NCI-H345 treated with DMSO at 0.1 percent for 48 hours (cell line): ENCODE results near the gene UPF3B.
"Not testable (repeated sequence)": the region's sequence is repeated elsewhere in the genome, so short reads cannot be mapped to it uniquely, and the experiment has no call there.

ENCODE experiments used
- DNase-seq: peaks from one replicate; lab custom pipeline; 2025; ENCODE audit not compliant: unreplicated experiment; lab: John Stamatoyannopoulos, UW

The UPF3B gene, protein sequence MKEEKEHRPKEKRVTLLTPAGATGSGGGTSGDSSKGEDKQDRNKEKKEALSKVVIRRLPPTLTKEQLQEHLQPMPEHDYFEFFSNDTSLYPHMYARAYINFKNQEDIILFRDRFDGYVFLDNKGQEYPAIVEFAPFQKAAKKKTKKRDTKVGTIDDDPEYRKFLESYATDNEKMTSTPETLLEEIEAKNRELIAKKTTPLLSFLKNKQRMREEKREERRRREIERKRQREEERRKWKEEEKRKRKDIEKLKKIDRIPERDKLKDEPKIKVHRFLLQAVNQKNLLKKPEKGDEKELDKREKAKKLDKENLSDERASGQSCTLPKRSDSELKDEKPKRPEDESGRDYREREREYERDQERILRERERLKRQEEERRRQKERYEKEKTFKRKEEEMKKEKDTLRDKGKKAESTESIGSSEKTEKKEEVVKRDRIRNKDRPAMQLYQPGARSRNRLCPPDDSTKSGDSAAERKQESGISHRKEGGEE

DNA sequence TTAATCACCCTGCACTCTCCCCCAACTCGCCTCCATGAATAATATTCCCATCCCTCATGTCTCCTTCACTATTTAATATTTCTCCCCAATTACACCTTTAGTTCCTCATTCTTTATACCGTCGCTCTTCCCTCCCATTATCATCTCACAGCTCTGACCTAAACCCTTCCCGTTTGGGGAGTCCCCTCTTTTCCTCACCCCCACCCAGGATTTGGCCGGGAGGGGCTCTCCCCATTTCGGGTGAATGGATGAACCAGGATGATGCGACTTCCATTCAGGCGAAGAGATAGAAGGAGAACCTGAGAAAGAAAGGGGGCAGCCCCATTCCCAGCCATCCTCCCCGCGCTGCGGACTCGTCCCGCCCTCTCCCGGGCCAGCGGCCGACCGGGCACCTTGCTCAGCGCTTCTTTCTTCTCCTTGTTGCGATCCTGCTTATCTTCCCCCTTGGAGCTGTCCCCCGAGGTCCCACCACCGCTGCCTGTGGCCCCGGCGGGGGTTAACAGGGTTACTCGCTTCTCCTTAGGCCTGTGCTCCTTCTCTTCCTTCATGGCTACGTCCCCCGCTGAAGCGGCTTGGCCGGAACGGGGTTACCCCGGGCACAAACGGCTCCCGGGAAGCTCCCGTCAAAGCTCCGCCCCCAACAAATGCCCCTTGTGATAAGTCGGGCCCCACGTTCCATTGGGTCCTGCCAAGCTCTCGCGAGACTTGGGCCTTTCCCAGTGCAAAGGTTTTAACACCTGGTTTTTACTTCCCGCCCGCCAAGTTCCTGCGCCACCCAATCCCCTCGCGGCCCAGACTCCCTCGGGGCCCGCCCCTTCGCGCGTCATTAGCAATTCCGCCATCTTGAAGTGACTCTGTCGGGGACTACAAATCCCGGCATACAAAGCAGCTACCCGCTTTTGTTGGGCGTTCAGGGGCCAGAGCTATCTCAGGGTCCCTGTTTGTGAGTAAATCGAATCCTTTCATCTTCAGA, at the start of gene UPF3B:
UPF3B (minus strand) TSS at position 582 of the 972 bp plus-strand sequence; CDS start at position 547, 35 bp downstream.
- DNase-seq = peak; percentile 92

GRCh38 chrX:119900976-119901375, 48.2 kb upstream of the UPF3B start:
- DNase-seq = no peak

GRCh38 chrX:119899125-119899524, 46.4 kb upstream of the UPF3B start:
- no peak for DNase-seq

DNA sequence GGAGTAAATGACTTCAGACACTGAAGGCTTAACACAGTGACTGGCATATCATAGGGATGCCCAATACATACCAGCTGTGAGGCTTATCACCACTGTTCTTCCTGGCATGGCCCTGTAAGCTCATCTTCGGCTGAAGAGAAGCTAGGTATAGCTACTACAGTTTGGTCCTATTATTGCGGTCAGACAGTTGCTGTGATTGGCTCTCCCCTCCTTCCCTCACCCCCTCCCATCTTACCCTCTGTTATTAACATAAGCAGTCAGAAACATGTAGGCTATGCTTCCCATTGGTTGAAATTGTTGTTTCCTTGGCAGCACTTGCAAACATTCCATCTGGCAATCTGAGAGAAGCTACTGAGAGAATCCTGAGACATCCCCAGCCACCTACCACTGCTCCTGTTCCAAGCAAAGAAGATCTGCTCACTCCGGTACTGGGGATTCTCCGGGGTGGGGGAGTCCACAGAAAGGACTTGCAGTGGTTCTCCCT, 43.1 kb upstream of the UPF3B start, which contains the start of gene AKAP14:
AKAP14 (plus strand) TSS at position 51 of the 484 bp plus-strand sequence. CDS start 7,331 bp downstream, outside the sequence.
- no peak for DNase-seq

- DNase-seq = not testable (repeated sequence)
These were observed 39.4 kb upstream of the UPF3B start for GRCh38 chrX:119891961-119892692.

DNA sequence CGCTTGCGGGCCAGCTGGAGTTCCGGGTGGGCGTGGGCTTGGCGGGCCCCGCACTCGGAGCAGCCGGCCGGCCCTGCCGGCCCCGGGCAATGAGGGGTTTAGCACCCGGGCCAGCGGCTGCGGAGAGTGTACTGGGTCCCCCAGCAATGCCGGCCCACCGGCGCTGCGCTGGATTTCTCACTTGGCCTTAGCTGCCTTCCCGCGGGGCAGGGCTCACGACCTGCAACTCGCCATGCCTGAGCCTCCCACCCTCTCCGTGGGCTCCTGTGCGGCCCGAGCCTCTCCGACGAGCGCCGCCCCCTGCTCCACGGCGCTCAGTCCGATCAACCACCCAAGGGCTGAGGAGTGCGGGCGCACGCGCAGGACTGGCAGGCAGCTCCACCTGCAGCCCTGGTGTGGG, 37.9 kb upstream of the UPF3B start:
- DNase-seq = not testable (repeated sequence)

DNA sequence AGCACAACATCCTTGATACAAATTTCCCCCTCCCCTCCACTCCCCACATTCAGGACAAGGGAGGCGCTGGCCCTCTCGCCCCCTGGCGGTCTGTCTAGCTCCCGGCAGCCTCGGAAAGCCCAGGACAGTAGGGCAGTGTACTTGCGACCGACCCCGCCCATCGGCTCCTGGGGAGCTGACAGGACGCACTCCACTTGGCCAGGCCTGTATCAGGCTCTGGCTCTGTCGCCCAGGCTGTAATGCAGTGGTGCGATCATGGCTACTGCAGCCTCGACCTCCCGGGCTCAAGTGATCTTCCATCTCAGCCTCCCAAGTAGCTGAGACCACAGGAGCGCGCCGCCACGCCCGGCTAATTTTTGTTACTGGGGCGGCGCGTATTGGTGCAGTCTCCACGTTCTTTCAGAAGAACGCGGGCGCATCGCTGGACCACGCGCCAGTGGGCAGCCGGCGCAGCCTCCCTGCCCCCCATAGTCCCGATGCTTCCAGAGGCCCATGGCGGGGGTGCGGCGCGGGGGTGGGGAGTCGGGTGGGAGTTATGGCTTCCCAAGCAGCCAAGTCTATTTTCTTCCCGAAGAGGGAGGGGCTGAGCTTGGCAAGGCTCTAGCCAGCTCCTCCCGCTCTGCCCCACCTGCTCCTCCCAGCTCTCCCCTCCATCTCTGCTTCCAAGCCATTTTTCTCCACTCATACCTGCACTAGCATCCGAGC, 35.1 kb upstream of the UPF3B start:
- DNase-seq = peak; percentile 61

- DNase-seq = no peak
These were observed 33.0 kb upstream of the UPF3B start for GRCh38 chrX:119885554-119886428.

- DNase-seq = no peak
These were observed 28.0 kb upstream of the UPF3B start for GRCh38 chrX:119880552-119881437.

GRCh38 chrX:119880076-119880475, 27.3 kb upstream of the UPF3B start:
- DNase-seq = no peak

GRCh38 chrX:119878740-119879139, 26.0 kb upstream of the UPF3B start:
- DNase-seq = no peak

GRCh38 chrX:119871599-119872395, 19.0 kb upstream of the UPF3B start, which contains the start of the genes NDUFA1 and RNF113A:
TSS of gene NDUFA1 (plus strand) at chrX:119871832. CDS start at chrX:119871912, 80 bp downstream.
TSS of gene RNF113A (minus strand) at chrX:119871733. CDS start at chrX:119871613, 120 bp downstream.
- DNase-seq = peak; percentile 58

GRCh38 chrX:119871245-119871598, 18.5 kb upstream of the UPF3B start:
- no peak for DNase-seq

DNA sequence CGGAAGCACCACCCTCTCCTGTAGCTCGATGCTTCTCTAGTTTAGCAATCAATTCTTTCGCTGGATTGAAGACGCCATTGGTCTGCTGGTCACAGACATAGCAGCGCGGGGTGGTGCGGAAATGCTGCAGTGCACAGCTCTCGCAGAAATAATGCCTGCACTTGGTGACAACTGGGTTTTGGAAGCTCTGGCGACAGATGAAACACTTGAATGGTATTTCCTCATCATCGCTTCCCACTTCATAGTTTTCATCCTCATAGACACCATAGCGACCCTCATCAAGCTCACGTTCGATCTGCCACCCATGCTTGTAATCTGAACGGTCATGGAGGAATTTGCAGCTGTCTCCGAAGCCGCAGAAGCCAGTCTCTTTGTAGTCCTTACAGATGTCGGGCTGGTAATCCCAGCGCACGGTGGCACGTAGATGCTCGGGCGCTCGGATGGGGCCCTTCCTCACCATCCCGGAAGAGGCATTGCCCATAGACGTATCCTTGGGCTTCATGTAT, 17.9 kb upstream of the UPF3B start:
- no peak for DNase-seq

DNA sequence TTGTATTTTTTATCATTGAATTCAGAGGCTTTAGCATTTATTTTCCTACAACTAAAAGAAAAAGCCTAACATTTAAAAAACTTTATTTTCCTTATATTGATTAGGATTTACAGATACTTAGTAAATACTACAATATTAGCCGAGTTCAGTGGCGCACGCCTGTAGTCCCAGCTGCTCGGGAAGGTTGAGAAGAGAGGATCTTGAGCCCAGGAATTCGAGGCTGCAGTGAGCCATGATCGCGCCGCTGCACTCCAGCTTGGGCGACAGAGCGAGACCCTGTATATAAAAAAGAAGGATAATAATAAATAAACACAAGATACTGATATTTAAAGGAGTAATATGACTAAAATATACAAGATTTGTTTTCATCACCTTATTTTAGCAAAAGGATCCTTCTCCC, 681 bp upstream of the UPF3B start:
- DNase-seq = no peak

- no peak for DNase-seq
These were observed 18.9 kb downstream of the UPF3B start for GRCh38 chrX:119833905-119834304.

- DNase-seq = no peak
These were observed 24.3 kb downstream of the UPF3B start for GRCh38 chrX:119828446-119828845.
